Uterus (tissue), 4 donors: ENCODE measurements around the gene TRABD. TPM values are rescaled to one million over a fixed set of nuclear protein-coding genes. Genes with fewer than 3 reads are reported as not detected.
A peak's percentile ranks its signal among the peaks of the same experiment; 100 is the strongest.

Source experiments
- DNase-seq, 2 donors: peaks; one replicate each; pipeline ENCODE4 v3.0.0-alpha.2; 2019 to 2020
- H3K27ac ChIP-seq, 2 donors: fragments of 200-600 bp; sonication (generic); 1 replicate in 1 of 2; 2 replicates in 1 of 2; pipeline ENCODE4 v1.5.1; 2016 to 2018
- H3K27me3 ChIP-seq, 2 donors: fragments of 200-600 bp; sonication (generic); one replicate each; pipeline ENCODE4 v1.5.1; 2018 to 2019; ENCODE audit warnings: control low read depth in 1 of 2
- H3K36me3 ChIP-seq, 2 donors: fragments of 200-600 bp; sonication (generic); one replicate each; pipeline ENCODE4 v1.5.1; 2019; ENCODE audit warnings: control low read depth in 1 of 2
- H3K4me1 ChIP-seq, 2 donors: fragments of 200-600 bp; sonication (generic); one replicate each; pipeline ENCODE4 v1.5.1; 2018 to 2019; ENCODE audit warnings: control low read depth in 1 of 2
- H3K4me3 ChIP-seq, 2 donors: fragments of 200-600 bp; sonication (generic); 1 replicate in 1 of 2; 2 replicates in 1 of 2; pipeline ENCODE4 v1.5.1; 2018 to 2019; ENCODE audit warnings: mild to moderate bottlenecking in 1 of 2
- H3K9me3 ChIP-seq, 2 donors: fragments of 200-600 bp; sonication (generic); one replicate each; pipeline ENCODE4 v1.5.1; 2019; ENCODE audit warnings: control low read depth in 1 of 2
- POLR2A ChIP-seq, 2 donors: fragments of 450-650 bp; IDR thresholded peaks; one replicate each; pipeline ENCODE4 v1.6.1; 2016; ENCODE audit warnings: antibody characterized with exemption in 2 of 2, mild to moderate bottlenecking in 1 of 2, moderate library complexity in 1 of 2
- intact Hi-C: fragments of 100-400 bp; cut with DNase I; formaldehyde crosslinking; loops from one replicate; pipeline ENCODE4 v1.15.1; 2023; ENCODE audit warnings: low total_unique reads
- total RNA-seq, 4 donors: library from RNA; depleted of rRNA in 3 of 4; stranded (reverse); fragments of >200 nt in 3 of 4; gene quantifications; one replicate each; pipeline versions ENCODE4 v1.1.0 to v1.2.4, GENCODE V29; 2014 to 2023
- TF ChIP-seq, protein P1 (sequence below), 4 experiments: fragments of 200-600 bp in 2 of 4; fragments of 450-650 bp in 2 of 4; sonication (generic) in 2 of 4; IDR thresholded peaks; one replicate each; pipeline ENCODE4 v1.5.1; 2016 to 2019; ENCODE audit warnings: antibody characterized with exemption in 4 of 4, mild to moderate bottlenecking in 2 of 4, moderate library complexity in 1 of 4
- donor health status: DM: yes; HTN: yes; CAD: no.

The TRABD gene
- total RNA-seq, 4 donors from 2014 or later = 9.5 to 37.3 (median 15.0) TPM

DNA sequence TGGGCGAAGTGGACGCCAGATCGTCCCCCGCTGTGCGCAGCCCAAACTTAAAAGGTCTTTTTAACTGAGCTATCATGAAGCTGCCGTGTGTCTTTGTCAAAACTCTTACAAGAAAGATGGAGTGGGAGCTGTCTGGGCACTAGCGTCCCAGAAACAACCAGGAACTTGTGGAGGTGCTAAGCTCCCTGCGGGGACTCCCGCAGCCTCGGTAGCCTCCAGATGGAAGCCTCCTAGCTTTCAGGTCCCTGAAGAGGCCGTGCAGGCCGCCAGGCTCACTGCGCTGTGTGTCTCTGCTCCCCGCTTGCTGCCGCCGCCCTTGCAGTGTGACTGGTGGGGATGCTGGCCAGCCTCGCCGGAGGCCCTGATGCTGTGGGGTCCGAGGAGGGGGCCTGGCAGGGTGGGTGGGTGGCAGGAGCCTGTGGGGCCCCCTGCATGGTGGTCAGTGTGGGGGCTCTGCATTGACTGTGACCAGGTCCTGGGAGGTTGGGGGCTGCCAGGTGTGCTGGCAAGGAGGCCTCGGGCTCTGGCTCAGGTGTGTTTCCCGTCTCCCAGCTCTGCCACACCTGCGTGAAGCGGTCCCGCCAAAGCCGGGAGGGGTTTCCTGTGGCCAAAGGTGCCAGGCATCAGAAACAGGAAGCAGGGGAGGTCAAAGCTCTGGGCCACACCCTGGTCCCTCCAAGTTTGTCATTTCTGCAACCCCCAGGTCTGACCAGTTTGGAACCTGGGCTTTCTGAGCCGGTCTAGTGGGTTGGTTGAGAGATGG lies 1.2 kb downstream of the TRABD start:
- H3K27me3 ChIP-seq = no peaks in the 10 kb centered on the region
- H3K4me1 ChIP-seq = peaks cover 0 to 36% of the 10 kb centered on the region in 2 donors
- TF ChIP-seq, protein P1, sequence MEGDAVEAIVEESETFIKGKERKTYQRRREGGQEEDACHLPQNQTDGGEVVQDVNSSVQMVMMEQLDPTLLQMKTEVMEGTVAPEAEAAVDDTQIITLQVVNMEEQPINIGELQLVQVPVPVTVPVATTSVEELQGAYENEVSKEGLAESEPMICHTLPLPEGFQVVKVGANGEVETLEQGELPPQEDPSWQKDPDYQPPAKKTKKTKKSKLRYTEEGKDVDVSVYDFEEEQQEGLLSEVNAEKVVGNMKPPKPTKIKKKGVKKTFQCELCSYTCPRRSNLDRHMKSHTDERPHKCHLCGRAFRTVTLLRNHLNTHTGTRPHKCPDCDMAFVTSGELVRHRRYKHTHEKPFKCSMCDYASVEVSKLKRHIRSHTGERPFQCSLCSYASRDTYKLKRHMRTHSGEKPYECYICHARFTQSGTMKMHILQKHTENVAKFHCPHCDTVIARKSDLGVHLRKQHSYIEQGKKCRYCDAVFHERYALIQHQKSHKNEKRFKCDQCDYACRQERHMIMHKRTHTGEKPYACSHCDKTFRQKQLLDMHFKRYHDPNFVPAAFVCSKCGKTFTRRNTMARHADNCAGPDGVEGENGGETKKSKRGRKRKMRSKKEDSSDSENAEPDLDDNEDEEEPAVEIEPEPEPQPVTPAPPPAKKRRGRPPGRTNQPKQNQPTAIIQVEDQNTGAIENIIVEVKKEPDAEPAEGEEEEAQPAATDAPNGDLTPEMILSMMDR (IDR thresholded peaks at IDR 0.05) = no peak
- TF ChIP-seq POLR2A (IDR thresholded peaks at IDR 0.05) = no peak
- no peak for DNase-seq
- no peaks in the 10 kb centered on the region for H3K9me3 ChIP-seq
- H3K36me3 ChIP-seq = no peaks in the 10 kb centered on the region
- intact Hi-C loops = no loop called here
- peak overlapping the region; percentile 54 to 85 for H3K4me3 ChIP-seq
- peak overlapping the region; percentile 47 to 78 for H3K27ac ChIP-seq

DNA sequence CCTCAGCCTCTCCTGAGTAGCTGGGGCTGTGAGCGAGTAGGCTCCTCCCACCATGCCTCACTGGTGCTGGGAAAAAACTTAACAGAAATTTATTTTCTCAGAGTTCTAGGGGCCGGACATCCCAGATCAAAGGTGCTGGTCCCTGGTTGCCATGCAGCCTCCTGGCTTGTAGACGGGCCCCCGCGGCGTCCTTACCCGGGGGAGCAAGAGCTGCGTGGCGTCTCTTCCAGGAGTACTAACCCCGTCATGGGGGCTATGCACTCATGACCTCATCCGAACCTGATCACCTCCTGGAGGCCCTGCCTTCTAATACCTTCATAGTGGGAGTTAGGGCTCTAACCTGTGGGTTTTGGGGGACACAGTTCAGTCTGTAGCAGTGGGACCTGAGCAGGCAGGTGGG lies 2.6 kb downstream of the TRABD start:
- no peaks in the 10 kb centered on the region for H3K9me3 ChIP-seq
- DNase-seq = no peak
- H3K4me3 ChIP-seq = no peak overlapping the region
- H3K4me1 ChIP-seq = peaks cover 0 to 36% of the 10 kb centered on the region in 2 donors
- intact Hi-C loops = no loop called here
- TF ChIP-seq POLR2A (IDR thresholded peaks at IDR 0.05) = no peak
- TF ChIP-seq, protein P1 (IDR thresholded peaks at IDR 0.05) = no peak
- no peaks in the 10 kb centered on the region for H3K36me3 ChIP-seq
- no peaks in the 10 kb centered on the region for H3K27me3 ChIP-seq
- no peak overlapping the region for H3K27ac ChIP-seq

DNA sequence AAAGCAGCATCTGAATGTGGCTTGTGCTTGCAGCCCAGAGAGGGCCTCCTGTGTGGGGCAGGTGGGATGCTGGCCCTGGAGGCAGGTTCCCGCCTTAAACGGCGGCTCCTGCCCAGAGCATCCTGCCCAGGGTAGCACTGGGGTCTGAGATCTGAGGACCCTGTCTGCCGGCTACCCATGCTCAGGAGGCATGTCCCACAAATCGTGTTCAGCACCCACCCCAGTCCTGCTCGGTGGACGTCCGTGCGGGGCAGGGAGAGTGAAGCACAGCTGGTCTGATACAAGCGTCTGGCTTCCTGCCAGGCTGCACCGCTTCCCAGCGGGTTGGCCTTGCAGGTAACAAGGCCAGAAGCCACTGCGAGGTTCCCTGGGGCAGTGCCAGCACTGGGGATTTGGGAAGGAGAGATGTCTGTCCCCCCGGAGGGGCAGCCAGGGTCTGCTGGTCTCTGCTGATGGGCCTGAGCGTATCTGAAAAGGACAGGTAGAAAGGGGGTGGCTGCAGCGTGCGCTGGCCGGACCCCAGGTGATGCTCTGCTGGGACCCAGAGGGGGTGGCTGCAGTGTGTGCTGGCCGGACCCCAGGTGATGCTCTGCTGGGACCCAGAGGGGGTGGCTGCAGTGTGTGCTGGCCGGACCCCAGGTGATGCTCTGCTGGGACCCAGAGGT lies 3.6 kb downstream of the TRABD start:
- H3K9me3 ChIP-seq = no peaks in the 10 kb centered on the region
- no peak for DNase-seq
- intact Hi-C loops = no loop called here
- no peaks in the 10 kb centered on the region for H3K36me3 ChIP-seq
- H3K27ac ChIP-seq = peak overlapping the region in 1 of 2 donors; percentile 66
- no peak overlapping the region for H3K4me3 ChIP-seq
- no peaks in the 10 kb centered on the region for H3K27me3 ChIP-seq
- no peak for TF ChIP-seq POLR2A (IDR thresholded peaks at IDR 0.05)
- TF ChIP-seq, protein P1 (IDR thresholded peaks at IDR 0.05) = no peak
- peaks cover 0 to 36% of the 10 kb centered on the region in 2 donors for H3K4me1 ChIP-seq

DNA sequence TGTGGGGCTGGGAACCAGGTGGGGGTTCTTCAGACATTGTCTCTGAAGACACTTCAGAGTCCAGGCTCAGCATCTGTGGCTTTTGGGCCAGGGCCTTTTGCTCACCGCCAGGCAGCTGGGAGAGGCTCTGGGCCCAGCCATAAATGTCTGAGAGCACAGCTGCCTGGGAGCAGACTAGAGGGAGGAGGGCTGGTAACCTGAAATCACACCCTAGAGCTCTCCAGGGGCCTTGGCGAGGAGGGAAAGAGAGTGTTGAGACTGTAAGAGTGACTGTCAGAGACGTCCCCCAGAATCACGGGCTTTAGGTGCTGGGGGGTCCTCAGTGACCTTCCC lies 4.1 kb downstream of the TRABD start:
- Histone ChIP-seq H3K4me3 (peak overlapping the region; percentile 18 to 35), H3K27ac (peak overlapping the region; percentile 66), H3K9me3 (no peaks in the 10 kb centered on the region), H3K4me1 (peaks cover 0 to 34% of the 10 kb centered on the region in 2 donors), H3K36me3 (no peaks in the 10 kb centered on the region), H3K27me3 (no peaks in the 10 kb centered on the region)
- no peak for TF ChIP-seq POLR2A (IDR thresholded peaks at IDR 0.05)
- TF ChIP-seq, protein P1 (IDR thresholded peaks at IDR 0.05) = peak in 1 of 4 experiments; percentile 6
- intact Hi-C loops = no loop called here
- DNase-seq = no peak
